Measurements from ENCODE around the gene LEF1.

LEF1 gene

DNA sequence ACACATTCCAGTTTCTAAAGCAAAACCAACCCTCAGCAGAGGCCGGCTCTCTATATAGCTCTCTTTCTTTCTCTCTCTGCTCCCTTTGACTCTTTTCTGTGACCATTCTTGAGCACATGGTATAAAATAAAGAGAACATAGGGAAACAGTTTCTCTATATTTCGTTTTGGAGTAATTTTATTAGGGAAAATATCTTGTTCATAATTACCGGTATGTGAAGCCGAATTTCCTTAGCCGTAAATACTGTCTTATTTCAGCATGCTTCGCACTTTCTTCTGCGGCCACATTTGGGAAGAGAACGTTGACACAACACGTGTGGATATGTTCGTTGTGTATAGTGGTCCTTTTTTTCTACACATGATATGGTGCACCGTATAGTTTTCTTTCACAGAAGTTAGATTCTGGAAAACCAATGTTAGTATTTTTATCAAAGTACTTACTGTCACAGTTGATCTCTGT, 4.9 kb upstream of the LEF1 start:
- no peak for DNase-seq

DNA sequence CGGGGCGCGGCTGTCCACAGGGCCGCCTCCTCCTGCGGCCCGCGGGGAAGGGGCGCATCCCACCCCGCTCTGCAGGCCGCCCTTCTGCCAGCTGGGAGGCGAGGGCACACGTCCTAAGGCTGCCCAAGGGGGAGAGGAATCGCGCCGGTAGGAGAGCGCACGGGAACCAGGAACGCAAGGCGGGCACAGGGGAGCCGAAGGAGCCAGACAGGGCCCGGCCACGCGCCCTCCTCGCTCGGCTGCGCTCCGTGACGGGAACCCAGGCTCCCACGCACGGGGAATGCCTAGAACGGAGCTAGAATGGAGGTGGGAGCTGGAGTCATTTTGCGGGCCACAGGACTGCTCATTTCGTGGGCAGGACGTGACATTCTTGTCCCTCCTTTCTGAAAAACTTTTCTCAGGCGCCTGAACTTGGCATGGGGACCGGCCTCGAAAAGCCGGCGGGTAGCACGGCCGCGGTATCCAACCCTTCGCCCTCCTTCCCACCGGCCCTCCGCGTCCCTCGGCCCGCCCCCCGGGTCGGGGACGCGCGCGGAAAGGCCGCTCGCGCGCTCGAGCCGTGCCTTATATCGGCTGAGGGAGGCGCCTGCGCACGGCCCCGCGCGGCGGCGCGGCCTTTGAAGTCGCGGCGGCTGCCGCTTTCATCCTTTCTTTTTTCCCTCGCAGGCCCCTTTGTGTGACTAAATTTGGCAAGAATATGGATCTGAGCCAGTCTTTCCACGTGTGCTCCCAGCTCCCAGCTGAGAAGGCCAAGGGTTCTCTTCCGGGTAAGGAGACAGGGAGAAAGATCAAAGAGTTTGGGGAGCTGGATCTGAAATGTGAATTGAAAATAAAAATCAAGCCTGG, 4.2 kb upstream of the LEF1 start:
- peak; percentile 19 for DNase-seq

DNA sequence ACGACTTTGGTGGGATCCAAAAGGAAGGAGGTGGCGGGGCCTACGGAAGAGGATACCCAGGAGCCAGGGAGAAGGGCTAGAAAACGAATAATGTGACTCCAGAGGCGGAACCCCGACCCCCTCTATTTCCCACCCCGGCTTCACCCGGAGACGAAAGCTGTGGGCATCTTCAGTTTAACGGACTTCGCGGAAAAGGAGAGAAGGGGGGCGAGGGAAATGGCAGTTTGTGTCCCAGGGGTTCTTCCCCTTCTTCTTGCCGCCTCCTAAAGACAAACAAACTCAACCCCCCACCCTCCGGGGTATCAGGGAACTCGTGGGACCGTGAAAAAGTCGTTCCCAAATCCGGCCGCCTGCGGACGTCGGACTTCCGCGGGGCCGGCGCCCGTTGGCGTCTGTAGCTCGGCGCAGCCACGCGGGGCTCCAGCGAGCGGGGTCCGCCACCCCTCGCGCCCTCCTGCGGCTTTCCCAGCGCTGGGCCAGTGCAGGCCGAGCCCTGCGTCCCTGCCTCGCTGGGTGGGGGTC, 3.6 kb upstream of the LEF1 start:
- no peak for DNase-seq

DNA sequence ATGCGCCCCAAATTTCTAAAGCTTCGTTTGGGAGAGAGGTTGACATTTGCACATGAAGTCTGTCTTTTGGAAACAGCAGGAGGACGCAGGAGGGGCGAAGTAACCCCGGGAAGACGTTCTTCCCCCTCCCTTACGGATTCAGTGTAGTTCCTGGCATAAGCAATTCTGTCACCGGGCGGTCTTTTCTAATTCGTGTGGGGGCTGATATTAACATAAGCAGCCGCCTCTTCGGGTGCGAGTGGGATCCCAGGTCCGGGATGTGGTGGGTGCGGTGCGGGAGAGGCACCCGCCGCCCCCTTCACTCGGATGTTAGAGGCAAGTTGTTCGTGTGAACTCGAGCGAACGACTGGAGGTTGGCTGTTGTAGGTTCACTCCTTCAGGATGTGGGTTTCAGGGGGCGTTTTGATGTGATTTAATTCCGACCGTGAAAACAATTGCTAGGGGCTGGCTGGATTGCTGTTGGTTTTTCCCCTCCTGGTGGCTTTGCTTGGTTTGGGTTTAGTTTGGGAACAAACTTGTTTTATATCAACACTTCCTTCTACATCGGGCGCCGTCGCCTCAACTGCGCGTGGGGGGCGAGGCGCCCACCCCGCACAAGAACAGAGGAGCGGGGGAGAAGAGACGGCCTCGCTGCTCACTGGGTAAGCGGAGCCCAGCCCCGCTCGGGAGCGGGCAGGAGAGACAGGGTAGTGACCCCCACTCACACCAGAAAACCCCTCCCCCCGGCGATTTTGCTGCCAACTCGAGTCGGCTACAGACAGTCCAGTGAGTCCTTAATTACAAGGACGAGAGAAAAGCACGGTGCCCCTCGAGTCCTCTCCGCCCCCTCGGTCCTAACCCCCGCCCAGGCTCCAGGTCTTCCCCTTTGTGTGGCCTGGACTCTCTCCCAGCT, 2.9 kb upstream of the LEF1 start:
- no peak for DNase-seq

DNA sequence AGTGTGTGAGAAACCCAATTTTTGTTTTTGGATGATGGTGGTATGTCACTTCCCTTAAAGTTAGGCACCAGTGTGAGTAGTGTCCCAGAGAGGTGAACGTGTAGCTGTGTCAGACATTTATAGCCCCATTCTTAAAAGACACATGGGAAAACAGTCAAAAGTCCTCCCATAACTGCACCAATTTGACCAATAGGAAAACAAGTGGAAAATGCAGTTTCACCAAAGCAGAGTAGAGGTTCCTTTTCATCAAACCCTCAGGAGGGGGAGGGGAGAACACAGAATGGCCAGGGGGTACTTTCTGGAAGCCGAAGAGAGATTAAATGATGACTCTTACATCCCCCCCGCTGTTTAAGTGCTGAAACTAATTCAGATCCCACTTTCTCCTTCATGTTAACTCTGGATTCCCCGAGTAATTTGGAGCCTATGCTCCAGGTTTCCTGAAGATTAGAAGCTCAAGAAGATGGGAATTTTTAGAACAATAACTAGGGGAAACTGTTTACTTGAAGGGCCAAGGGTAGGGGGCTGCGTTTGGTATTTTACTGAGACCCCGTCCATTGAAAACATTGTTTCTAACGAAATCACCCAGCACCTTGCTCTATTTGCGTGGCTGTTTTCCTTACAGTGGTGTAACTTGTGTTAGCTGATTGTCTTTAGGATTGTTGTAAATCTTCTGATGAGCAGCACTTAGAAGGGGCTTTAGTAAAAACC, 2.1 kb upstream of the LEF1 start:
- DNase-seq = no peak

DNA sequence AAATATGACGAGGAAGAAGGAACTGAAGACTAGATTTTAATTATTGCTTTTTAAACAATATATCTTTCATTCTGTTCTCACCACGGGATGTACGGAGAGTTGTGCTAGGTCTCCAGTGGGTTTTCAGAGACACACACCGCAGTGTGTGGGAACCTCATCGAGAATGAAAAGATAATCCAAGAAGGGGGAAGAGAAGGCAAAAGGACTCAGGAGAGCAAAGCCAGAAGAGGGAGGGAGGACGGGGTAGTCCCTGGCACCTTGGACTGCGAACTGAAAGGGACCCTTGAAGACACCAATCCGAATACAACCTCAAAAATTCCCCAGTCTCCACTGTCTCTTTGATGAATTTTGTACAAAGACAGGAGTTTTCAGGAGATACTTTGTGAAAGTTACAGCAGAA, 932 bp upstream of the LEF1 start:
- no peak for DNase-seq

DNA sequence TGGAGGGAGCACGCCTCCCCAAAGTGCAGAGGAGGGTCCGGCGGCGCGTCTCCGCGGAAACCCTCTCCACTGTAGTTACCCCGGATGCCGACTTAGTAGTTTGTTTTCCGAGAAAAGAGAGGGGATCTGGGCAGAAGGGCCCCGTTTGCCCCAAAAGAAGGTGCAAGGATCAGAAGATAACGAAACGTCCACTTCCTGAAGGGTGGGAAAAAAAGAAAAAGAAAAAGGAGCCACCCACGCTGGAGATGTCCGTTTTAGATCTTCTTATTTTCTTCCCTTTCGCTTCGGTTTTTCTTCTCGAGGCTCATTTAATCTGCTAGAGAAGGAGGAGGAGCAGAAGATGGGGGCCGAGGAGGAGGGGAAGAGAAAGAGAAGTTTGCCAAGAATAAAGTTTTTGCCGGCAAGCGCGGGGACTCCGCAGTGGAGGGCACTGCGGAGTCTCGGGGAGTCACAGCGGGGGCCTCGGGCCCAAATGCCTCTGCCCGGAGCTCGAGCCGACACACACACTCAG, 517 bp downstream of the LEF1 start:
- DNase-seq = no peak

DNA sequence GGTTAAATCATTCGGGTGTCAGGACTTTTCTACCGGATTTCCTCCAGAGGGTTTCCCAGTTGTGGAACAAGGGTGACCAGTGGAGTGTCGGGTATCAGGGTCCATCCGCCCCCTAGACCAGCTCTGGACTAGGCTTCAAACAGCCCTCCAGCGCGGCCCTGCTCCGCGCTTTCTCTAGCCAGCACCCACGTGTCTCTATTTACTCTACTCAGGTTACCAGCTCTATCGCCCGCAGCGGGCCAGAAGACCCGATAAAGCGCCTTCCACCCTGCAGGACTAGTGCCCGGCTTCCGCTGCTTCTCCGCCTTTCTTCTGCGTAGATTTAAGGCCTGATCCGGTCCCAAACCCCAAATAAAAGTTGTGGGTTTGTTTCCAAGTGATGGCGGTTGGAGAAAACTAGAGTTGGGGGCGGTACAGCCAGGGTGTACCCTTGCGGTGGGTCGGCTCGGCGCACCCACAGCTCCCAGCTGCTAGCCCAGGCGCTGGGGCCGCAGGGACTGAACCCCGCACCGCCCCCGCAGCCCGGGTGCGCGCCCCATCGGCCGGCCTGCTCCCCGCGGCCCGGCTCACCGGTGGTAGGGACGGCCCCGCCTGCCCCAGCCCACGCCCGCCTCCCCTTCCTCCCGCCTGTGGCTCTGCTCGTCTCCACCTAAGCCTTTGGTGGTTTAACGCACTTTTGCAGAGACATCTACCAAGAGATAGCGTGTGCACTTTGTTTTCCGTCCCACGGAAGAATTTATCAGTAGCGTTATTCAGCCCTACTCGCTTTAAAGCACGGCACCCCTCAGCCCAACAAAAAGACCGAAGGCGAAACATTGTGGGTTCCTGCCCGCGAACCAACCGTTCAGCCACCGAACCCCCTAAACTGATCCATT, 2.1 kb downstream of the LEF1 start:
- DNase-seq = no peak

DNA sequence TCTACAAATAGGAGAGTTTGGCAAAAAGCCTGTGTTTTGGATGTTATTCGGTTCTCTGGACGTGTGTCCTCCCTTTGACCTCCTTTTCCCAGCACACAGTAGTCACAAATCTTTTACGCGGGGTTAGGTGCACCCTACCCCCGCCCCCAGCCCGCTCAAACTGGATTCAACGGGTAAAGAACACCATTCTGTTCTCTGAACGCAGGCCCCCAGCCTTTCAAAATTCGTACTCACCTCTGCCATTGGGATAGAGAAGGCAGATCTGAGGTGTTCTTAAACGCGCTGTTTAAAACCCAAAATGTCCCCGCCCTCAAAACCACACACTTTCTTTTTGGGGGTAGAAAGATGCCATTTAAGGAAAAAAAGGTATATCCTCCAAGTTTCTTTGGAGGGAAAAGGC, 2.7 kb downstream of the LEF1 start:
- DNase-seq = no peak

DNA sequence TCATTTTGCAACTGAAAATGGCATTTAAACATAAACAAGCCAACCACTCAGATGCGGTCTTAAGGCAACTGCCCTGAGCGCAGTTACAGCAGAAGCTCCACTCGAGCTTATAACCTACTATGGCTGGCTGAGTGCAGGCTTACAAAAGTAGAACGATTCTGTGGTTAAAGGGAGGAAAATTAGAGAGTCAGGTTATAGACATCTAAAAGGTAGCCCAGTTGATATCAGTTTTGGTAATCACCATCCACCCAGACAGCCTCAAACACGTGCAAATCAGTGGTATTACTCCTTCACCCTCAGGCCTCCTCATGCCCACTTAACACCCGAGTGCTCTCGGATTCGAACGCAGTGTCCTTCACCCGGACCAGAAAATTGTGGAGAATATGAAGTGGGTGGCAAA, 3.1 kb downstream of the LEF1 start:
- no peak for DNase-seq

DNA sequence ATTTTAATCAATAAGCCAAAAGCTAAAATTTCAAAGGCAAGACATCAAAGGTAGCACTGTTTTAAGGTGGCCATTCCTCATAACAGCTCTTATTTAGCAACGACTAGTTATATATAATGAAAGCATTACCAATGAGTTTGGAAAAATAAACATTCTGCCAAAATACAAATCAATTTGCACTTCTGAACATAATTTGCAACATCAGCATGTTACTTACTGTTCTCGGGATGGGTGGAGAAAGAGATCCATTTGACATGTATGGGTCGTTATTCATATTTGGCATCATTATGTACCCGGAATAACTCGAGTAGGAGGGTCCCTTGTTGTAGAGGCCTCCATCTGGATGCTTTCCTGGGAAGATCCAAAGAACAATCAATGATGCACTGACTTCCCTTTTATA, 5.4 kb downstream of the LEF1 start:
- no peak for DNase-seq

DNA sequence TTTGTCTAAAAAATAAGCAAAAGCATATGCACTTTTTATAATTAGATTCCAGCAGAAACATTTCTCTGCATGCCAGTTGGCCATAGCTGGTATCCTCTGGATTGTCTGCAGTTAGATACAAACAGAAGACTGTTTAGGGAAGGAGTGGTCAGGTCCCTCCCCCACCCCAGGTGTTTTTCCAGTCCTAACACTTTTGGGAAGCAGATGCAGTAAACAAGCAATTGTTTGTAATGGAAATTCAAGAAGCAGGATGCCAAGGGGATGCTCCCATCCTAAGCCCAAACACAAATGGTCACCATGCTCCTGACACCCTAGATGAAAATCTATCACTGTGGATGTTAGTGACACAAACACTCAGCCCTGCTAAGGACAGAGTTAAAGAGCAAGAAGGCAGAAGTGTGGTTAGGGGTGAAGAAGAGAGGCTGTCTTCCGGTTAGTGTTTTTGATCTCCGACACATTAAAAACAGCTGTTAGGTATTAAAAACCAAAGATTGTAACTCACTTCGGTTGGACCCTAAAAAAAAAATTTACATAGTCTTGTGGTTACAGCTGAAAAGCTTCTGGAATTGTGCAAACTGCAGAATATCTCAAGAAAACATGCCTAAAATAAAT, 7.9 kb downstream of the LEF1 start:
- no peak for DNase-seq

DNA sequence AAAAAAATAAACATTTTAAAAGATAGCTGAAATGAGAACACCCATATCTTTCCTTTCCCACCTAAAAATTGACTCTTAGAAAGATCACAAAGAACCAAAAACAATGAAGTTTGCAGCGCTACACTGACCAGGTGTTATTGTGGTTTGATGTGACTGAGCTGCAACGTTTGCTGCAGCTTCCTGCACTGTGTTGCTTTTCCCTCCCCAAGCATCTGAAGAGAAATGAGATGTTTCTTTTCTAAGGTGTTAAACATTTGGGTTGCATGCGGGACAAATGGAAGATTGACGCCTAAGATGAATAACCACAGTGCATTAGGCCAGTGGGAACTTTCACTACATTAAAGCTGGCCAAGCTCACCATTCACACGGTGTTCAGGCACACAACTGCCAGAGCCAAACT, 8.9 kb downstream of the LEF1 start:
- no peak for DNase-seq

DNA sequence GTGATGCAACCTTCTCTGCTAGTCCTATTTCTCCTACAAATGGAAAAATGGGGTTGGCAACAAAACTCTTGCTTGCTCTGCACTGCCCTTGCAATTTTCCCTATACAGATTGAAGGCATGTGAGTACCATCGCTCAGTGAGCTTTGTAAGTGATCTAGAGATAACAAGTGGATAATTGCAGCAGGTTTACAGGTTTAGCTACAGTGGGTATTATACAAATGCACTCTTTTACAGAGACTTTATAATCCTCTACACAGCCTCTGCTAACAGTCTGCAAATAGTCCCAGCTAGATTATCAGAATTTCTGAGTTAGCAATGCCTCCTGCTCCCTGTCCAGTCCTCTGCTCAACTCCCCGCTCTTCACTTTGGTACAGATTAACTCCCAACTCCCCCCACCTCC, 11.1 kb downstream of the LEF1 start:
- no peak for DNase-seq

DNA sequence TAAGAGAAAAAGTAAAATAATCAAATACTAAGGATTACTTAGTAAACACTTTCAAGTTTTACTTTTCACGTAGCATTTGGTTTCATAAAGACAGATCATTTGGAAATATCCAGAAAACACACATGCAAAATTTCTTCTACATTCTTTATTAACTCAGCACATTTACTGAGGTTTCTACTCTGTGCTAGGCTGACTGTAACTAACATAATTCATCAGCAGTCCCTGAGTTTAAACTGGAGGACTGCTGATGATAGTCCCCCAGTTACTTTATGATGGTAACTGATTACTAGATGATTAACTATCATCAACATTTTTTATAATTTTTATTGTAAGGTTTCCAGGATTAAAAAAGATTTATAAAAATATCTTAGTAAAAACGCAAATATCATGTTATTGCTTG, 12.3 kb downstream of the LEF1 start:
- DNase-seq = no peak

DNA sequence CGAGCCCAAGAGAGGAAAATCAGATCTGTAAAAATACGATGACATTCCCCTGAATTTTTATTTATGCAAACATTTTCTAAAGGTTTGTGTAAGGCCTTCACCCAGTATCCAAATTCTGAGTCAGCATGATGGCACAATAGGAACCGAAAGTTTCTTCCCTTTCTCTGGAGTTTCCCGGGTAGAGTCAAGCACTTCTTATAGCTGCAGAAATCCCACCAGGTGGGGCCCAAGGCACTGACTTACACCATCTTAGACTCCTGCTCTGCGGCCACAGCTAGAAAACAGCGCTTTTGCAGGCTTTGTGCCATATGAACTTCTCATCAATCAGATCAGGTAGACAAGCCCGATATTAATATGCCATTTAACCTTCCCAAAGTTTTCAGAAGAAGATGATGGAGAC, 13.4 kb downstream of the LEF1 start:
- DNase-seq = no peak

DNA sequence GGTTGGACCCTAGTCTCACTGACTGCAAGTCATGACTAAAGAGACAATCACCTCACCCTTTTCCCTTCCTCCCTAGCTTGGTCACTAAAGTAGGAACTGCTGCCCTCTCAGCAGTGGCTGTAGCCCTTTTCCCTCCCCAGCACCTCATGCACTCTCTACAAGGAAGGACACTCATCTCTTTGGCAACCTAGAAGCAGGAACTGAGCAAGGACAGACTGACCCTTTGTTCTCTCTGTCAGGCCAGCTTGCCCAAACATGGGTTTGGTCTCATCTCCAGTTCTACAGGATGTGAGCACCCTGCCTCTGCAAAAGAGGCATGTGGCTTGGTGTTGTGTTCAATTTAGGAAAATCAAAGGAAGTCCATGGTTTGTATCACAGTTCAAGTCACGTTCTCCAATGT, 15.8 kb downstream of the LEF1 start:
- DNase-seq = no peak

DNA sequence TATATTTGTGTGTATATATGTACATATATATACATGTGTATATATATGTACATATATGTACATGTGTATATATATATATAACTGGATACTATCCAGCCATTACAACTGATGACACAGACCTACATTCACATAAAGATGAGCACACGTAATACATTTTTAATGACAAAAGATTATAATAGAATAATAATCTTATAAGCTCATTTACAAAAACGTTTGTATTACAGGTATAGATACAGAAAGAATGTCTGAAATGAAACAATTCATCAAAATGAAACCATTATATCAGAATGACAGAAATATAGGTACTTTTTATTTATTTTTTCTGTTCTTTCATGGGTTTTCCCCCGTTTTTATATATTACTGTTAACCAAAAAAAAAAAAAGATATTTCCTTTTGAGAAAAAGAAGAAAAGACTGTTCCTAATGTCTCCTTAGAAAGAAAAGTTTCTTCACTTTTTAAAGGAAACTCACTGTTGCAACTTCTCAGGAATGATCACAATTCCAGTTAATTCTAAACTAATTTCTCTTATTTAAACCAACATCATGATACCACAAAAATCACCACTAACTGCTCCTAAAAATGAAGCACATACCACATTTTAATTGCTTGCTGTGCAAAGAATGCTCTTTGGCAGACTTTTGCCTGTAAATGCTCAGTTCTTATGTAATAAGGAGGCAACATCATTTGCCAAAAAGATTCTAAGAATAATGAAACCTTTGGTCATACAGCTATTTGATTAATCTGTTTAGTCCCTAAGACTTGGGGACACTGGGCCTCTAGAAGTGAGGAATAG, 18.9 kb downstream of the LEF1 start:
- DNase-seq = no peak

DNA sequence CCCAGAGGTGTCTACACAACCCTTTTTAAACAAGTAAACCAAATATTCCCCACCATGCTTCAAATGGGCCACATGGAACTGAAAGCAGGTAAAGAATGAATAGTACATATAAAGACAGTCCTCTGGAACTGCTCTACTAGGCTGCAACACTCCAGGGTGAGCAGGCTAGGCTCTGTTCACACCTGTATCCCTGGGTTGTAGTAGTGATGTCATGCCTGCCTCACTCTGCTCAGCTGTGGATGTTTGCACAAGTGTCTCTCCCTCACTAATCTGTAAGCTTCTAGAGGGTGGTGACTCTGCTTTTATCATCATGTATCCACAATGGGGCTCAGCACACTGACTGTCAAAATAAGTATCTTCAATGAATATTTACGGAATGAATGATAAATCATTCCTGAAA, 20.4 kb downstream of the LEF1 start:
- no peak for DNase-seq

DNA sequence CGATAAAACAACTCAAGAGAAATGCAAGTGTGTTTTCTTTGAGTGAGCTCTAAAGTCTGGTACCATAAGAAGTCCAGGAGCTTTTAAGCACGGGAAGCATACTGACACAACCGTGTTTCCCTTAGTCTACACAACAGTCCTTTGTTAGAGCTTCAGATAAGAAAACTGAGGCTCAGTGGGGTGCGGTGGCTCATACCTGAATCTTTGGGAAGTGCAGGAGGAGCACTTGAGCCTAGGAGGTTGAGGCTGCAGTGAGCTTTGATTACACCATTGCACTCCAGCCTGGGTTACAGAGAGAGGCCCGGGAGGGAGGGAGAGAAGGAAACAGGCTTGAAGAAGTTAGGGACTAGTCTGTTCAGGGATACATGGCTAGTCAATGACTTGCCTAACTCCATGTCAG, 21.9 kb downstream of the LEF1 start:
- DNase-seq = no peak

DNA sequence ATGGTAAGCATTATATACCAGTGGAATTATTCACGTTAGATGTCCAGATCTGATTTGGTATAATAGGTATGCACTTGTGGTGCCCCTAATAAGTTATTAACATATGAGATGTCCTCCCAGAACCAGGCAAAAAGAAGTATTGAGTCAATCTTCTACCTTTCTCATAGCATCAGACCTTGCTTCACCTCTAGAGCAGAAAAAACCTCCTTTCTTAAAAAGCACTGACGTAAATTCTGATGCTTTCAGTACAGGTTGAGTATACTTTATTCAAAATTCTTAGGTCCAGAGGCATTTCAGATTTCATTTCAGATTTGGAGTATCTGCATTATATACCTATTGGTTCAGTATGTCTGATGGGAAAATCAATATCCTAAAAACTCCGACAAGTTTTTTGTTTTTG, 22.4 kb downstream of the LEF1 start:
- DNase-seq = no peak

Measured in GDM1 (cell line).